Urinary bladder (tissue), 4 donors: ENCODE measurements around the gene PARD3B. TPM values are rescaled to one million over a fixed set of nuclear protein-coding genes. Genes with fewer than 3 reads are reported as not detected.

Source experiments
- DNase-seq: peaks from one replicate; pipeline ENCODE4 v3.0.0-alpha.2; 2015; ENCODE audit errors: extremely low spot score
- H3K27ac ChIP-seq: one replicate; pipeline ENCODE4 v1.5.1; 2013; ENCODE audit warnings: low read depth, mild to moderate bottlenecking, moderate library complexity
- H3K36me3 ChIP-seq: one replicate; pipeline ENCODE4 v1.6.1; 2013; ENCODE audit warnings: mild to moderate bottlenecking, moderate library complexity; ENCODE audit not compliant: insufficient read depth
- H3K4me1 ChIP-seq: one replicate; pipeline ENCODE4 v1.6.1; 2013; ENCODE audit warnings: mild to moderate bottlenecking, moderate library complexity; ENCODE audit not compliant: insufficient read depth
- H3K4me3 ChIP-seq: one replicate; pipeline ENCODE4 v1.5.1; 2013; ENCODE audit warnings: low read depth, low read length
- WGBS: extraction: QIAGEN DNeasy Blood & Tissue Kit; methylation state at CpG from one replicate; pipeline ENCODE4 v1.1.7; 2013; 5-methylcytosine and 5-hydroxymethylcytosine counted together
- polyA plus RNA-seq: library from polyadenylated mRNA; stranded (reverse); fragments of 200-250 nt; gene quantifications from one replicate; pipeline ENCODE4 v1.2.3, GENCODE V29; 2013
- total RNA-seq: library from RNA; depleted of rRNA; stranded (reverse); fragments of >200 nt; gene quantifications from one replicate; pipeline ENCODE4 v1.2.3, GENCODE V29; 2014
- donor health status: healthy with polysubstance abuse.
- donor health status: healthy.

PARD3B gene
- total and polyA plus RNA-seq, 2 donors = 9.1 to 42.9 TPM

DNA sequence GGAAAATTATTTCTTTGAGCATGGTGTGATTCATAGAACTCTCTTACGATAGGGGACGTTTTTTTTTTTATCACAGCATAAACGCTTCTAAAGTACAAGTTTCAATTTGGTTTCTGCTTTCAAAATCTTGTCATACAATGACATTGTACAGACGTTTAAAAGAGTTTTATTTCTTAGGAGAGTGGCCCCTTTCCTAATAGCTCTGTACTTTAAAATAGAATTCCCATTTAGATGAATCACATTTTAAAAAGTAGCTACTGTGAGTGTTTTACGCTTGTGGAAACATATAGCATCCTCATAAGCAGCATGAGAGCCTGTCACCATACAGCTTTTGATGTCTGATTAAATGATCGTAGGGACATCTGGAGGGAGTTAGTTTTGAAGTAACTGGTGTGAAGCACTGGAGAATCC is 510.9 kb downstream of the PARD3B start:
- Histone ChIP-seq H3K4me3 (no peak overlapping the region), H3K36me3 (no peaks in the 10 kb centered on the region), H3K27ac (no peak overlapping the region), H3K4me1 (no peaks in the 10 kb centered on the region)
- no peak for DNase-seq
- 36% methylated on average over 6 of the region's 6 CpGs for WGBS

DNA sequence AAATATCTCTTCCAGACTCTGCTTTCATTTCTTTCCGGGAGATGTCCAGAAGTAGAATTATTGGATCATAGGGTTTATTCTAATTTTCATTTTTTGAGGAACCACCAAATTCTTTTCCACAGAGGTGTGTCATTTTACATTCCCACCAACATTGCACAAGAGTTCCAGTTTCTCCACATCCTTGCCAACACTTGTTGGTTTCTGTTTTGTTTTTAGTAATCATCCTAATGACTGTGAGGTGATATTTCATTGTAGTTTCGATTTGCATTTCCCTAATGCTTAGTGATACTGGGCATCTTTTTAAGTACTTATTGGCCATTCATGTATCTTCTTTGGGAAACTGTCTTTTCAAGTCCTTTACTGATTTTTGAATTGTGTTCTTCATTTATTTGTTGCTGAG is 513.1 kb downstream of the PARD3B start:
- WGBS = 98% methylated on average over 2 of the region's 2 CpGs
- H3K36me3 ChIP-seq = no peaks in the 10 kb centered on the region
- DNase-seq = no peak
- no peaks in the 10 kb centered on the region for H3K4me1 ChIP-seq
- H3K27ac ChIP-seq = no peak overlapping the region
- H3K4me3 ChIP-seq = no peak overlapping the region

DNA sequence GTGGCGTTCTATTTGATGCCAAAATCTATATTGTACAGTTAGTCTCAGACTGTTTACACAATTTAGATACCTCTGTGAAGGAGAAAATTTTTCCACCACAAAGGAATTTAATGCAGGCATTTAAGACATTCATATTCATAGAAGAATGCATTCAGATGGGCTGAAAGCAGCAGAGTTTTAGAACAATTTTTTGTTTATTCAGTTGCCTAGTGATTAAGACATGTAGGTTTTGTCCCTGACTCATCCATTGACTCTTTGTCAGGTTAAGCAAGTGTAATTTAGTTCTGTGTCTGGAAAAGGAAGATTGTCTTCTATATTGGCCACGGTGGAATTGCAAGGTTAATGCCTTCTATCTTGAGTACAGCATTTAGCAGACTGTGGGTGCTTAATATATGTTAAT is 515.0 kb downstream of the PARD3B start:
- no peak for DNase-seq
- 48% methylated on average over 2 of the region's 2 CpGs for WGBS
- H3K4me3 ChIP-seq = no peak overlapping the region
- no peaks in the 10 kb centered on the region for H3K36me3 ChIP-seq
- no peak overlapping the region for H3K27ac ChIP-seq
- H3K4me1 ChIP-seq = no peaks in the 10 kb centered on the region

DNA sequence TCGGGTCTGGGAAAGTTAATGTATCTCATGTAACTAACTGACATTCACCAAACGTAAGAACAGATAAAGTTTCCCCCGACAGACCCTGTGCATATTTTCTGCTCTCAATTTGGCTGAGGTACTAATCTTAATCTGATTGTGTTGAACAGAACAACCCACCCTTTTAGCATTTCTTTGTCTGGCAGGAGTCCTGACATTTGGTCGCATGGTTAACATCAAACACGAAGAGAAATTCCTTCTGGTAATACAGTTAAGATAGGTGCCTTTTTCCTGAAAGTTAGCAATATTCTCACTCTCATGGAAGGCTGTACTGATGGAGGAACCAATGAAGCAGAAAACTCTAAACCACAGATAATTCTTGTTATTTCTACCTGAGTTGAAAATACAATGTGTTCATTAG is 520.8 kb downstream of the PARD3B start:
- no peaks in the 10 kb centered on the region for H3K36me3 ChIP-seq
- no peaks in the 10 kb centered on the region for H3K4me1 ChIP-seq
- DNase-seq = no peak
- 59% methylated on average over 5 of the region's 5 CpGs for WGBS
- no peak overlapping the region for H3K4me3 ChIP-seq
- no peak overlapping the region for H3K27ac ChIP-seq

DNA sequence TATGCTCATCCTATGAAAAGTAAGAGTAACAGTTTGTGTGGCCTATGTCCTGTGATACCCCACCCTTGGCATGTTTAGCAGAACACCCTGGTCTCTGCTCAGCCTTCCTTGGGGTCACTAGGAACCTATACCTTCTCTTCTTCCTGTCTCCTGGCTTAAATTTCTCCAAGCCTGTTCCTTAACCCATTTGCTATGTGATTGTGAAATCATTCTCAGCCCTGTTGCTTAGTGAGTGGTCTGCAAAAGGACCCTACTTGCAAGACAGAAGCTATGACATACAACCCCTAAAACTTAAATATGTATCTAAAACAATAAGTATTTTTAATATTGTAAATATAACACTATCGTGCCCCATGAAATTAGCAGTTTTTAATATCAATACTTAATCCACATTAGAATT is 524.7 kb downstream of the PARD3B start:
- Histone ChIP-seq H3K4me1 (no peaks in the 10 kb centered on the region), H3K36me3 (no peaks in the 10 kb centered on the region), H3K4me3 (no peak overlapping the region), H3K27ac (no peak overlapping the region)
- 86% methylated on average over 1 of the region's 1 CpG for whole genome bisulfite sequencing
- DNase-seq = no peak

DNA sequence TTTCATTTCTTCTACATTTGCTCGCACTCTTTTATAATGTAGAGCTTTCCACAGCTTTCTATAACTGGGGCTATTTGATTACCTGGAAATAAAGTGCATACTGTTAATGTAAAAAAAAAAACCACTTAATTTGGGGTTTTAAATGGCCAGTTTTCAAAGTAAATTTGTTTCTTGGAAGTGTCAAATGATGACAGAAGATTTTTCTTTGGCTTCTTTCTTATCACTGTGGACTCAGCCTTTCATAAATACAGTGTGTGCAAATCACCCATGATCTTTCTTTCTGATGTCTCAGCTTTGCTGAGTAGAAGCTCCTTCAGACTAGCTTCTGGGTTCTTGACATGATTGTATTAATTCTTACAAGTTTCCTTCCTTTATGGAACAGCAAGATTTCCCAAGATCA is 525.6 kb downstream of the PARD3B start:
- Histone ChIP-seq H3K36me3 (no peaks in the 10 kb centered on the region), H3K4me1 (no peaks in the 10 kb centered on the region), H3K27ac (no peak overlapping the region), H3K4me3 (no peak overlapping the region)
- 98% methylated on average over 1 of the region's 1 CpG for WGBS
- no peak for DNase-seq

DNA sequence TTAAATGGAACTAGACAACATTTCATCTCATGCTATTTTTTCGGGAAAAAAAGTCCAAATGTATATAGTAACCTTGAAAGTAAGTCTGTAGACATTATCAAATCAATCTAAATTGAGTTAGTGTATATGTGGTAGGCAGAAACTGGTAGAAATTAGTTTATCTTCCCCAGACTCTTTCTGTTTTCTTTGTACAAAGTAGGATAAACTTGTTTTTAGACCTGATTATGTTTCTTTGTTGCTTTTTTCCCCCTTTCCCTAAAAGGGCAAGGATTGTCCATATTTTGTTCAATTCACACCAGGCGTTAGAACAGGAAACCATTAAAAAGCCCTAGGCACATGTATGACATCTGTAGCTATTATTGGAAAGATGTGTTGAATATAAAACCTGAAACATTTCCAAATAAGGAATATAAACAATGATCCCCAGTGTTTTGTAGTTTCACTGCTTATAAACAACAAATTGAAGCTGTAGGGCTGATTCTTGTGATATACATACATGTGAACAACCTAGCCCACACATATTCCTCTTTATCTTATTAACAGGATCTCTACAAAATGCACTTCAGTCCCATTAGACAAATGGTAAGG is 528.3 kb downstream of the PARD3B start:
- no peaks in the 10 kb centered on the region for H3K4me1 ChIP-seq
- no peak overlapping the region for H3K27ac ChIP-seq
- no peak for DNase-seq
- H3K36me3 ChIP-seq = no peaks in the 10 kb centered on the region
- WGBS = 82% methylated on average over 2 of the region's 2 CpGs
- H3K4me3 ChIP-seq = no peak overlapping the region

DNA sequence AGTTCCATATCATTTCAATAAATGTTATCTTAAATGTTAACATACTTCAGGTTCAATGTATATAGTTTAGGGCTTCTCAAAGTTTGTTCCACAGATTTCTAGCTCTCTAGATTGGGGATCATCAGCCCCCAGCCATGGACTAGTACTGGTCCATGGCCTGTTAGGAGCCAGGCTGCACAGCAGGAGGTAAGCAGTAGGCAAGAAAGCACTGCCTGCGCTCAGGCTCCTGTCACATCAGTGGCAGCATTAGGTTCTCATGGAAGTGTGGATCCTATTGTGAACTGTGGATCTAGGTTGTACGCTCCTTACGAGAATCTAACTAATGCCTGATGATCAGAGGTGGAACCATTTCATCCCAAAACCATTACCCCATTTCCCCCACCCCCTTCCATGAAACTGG is 531.1 kb downstream of the PARD3B start:
- no peaks in the 10 kb centered on the region for H3K36me3 ChIP-seq
- H3K4me3 ChIP-seq = no peak overlapping the region
- H3K27ac ChIP-seq = no peak overlapping the region
- no peaks in the 10 kb centered on the region for H3K4me1 ChIP-seq
- WGBS = 97% methylated on average over 3 of the region's 3 CpGs
- DNase-seq = no peak

DNA sequence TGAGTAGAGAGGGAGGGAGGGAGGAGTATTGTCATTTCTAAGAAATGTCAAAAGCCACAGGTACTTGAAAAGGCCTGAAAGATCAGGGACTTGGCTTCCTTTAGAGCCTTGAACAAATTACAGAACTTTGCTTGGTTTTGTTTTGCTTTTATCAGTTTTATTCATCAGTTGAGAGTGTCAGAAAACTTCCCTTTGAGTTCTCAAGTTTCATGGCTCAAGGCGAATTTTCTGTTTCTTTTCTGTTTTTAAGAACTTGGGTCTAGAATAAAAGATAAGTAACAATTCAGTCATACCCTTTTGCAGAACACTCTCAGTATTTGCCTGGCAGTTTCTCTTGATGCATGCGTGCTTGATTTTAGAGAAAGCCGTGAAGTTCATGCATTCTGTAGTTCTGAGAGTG is 531.9 kb downstream of the PARD3B start:
- H3K27ac ChIP-seq = no peak overlapping the region
- WGBS = 77% methylated on average over 3 of the region's 3 CpGs
- no peak for DNase-seq
- no peaks in the 10 kb centered on the region for H3K36me3 ChIP-seq
- H3K4me1 ChIP-seq = no peaks in the 10 kb centered on the region
- no peak overlapping the region for H3K4me3 ChIP-seq

DNA sequence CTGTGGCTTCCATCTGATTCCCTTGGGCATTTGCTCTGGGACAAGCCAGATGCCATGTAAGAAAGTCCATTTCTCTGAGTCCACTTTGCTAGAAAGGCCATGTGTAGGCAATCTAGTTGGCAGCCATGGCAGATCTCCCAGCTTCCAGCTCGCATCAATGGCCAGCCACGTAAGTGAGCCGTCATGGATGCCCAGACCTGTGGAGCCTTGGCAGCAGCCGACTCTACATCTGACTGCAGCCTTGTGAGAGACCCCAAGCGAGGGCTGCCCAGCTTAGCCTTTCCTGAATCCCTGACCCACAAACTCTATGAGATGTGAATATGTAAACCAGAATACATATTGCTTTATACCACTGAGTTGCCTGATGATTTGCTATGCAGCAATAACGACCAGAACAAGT is 533.5 kb downstream of the PARD3B start:
- Histone ChIP-seq H3K4me1 (no peaks in the 10 kb centered on the region), H3K36me3 (no peaks in the 10 kb centered on the region), H3K27ac (no peak overlapping the region), H3K4me3 (no peak overlapping the region)
- DNase-seq = no peak
- WGBS = 95% methylated on average over 6 of the region's 6 CpGs

DNA sequence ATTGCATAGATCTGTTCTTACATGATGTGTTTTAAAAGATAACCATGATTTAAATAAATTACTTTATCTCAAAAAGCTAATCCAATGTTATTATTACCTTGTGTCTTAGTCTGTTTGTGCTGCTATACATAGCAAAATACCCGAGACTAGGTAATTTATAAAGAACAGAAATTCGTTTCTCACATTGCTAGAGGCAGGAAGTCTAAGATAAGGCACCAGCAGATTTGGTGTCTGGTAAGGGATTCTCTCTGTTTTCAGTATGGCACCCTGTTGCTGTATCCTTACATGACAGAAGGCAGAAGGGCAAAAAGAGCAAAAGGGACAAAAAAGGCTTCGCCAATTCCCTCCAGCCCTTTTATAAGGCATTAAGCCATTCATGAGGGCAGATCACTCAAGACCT is 533.9 kb downstream of the PARD3B start:
- Histone ChIP-seq H3K27ac (no peak overlapping the region), H3K4me1 (no peaks in the 10 kb centered on the region), H3K36me3 (no peaks in the 10 kb centered on the region), H3K4me3 (no peak overlapping the region)
- 93% methylated on average over 3 of the region's 3 CpGs for WGBS
- no peak for DNase-seq

DNA sequence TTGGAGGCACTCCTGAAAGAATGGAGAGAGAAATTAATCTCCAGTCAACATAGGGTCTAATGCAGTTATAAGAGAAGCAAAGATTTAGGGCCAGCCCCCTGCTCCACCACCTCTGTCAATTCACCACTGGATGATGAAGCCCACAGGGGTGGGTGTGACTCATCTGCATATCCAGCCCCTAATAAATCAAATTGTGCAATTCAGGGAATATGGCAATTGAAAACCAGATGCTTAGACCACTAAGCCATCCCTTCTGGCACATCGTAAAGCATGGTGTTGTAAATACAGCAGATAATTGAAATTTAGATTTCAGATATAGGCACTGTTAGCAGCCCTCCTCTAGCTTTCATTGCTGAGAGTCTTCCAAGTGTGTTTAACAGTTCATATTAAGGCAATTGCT is 541.4 kb downstream of the PARD3B start:
- no peak overlapping the region for H3K27ac ChIP-seq
- H3K36me3 ChIP-seq = no peaks in the 10 kb centered on the region
- no peaks in the 10 kb centered on the region for H3K4me1 ChIP-seq
- no peak for DNase-seq
- no peak overlapping the region for H3K4me3 ChIP-seq
- WGBS = 75% methylated on average over 1 of the region's 1 CpG

DNA sequence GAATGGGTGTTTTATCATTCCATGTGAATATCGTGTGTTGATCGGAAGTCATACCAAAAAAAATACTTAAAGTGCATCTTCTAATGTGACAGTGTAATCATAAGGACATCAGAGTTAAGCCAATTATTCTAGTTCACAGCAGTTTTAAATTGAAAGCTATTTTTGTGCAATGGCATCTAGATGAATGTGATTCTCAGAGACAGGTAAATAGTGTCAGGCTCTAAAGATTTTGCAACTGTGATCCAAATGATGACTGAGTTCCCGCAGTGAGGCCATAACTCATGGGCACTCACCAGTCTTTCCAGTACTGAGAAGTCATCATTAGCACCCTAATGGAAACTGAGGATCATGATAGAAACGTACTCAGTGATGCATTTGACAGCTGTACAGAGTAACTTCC is 542.6 kb downstream of the PARD3B start:
- Histone ChIP-seq H3K36me3 (no peaks in the 10 kb centered on the region), H3K4me1 (no peaks in the 10 kb centered on the region), H3K27ac (no peak overlapping the region), H3K4me3 (no peak overlapping the region)
- no peak for DNase-seq
- WGBS = 91% methylated on average over 4 of the region's 4 CpGs

DNA sequence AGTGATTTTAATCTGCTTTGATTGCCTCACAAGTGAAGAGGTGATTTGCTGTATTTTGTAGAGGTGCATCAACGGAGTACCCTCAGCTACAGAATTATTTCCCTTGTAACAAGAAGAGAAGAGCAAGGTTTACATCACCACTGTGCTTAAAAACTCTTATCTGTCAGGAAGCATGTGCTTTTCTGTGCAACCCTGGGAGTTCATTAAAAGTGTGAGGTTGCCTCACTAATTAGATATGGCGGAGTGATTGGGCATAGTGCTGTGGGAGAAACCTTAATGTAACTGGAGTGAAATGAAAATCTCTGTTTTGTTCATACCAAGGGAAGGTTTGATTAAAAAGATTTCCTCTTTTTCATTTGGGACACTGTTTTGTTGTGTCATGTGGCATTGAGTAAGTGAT is 544.7 kb downstream of the PARD3B start:
- WGBS = 92% methylated on average over 2 of the region's 2 CpGs
- no peak overlapping the region for H3K27ac ChIP-seq
- H3K4me3 ChIP-seq = no peak overlapping the region
- no peaks in the 10 kb centered on the region for H3K36me3 ChIP-seq
- no peaks in the 10 kb centered on the region for H3K4me1 ChIP-seq
- DNase-seq = no peak

DNA sequence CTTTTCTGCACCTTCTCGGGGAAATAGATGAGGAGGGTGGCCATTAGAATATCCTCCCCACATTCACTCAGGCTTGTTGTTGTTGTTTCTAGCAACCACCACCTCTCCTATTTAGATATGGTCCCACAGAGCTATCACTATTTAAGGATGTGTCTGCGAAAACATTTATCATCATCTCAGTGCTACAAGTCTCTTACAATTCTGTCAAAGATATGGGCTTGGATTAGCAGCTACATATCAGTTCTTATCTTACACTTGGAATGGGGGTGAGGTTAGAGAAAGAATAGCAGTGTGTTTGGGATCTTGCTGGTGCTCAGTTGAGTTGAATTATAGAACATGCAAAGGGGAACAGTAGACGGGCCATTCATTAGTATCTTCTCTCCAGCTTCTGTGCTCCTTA is 546.1 kb downstream of the PARD3B start:
- H3K36me3 ChIP-seq = no peaks in the 10 kb centered on the region
- no peaks in the 10 kb centered on the region for H3K4me1 ChIP-seq
- no peak overlapping the region for H3K27ac ChIP-seq
- no peak for DNase-seq
- WGBS = 96% methylated on average over 3 of the region's 3 CpGs
- H3K4me3 ChIP-seq = no peak overlapping the region
